Glutamatergic neuron (in vitro differentiated cells): ENCODE results near the gene DIDO1. TPM values are rescaled to one million over a fixed set of nuclear protein-coding genes. Genes with fewer than 3 reads are reported as not detected.
A peak's percentile ranks its signal among the peaks of the same experiment; 100 is the strongest.
"Not testable (repeated sequence)": the region's sequence is repeated elsewhere in the genome, so short reads cannot be mapped to it uniquely, and the experiment has no call there.

Experiments used
- DNase-seq: peaks from one replicate; pipeline ENCODE4 v3.0.0; 2022
- H3K27ac Mint-ChIP-seq: one replicate; pipeline ENCODE4 v1.8.0; 2020; ENCODE audit warnings: mild to moderate bottlenecking, mixed read lengths, inconsistent platforms; ENCODE audit not compliant: unreplicated experiment
- H3K27me3 Mint-ChIP-seq: one replicate; pipeline ENCODE4 v1.8.0; 2020; ENCODE audit warnings: mild to moderate bottlenecking, moderate library complexity, mixed read lengths, inconsistent platforms; ENCODE audit not compliant: unreplicated experiment
- H3K36me3 Mint-ChIP-seq: one replicate; pipeline ENCODE4 v1.8.0; 2020; ENCODE audit warnings: mild to moderate bottlenecking, mixed read lengths, inconsistent platforms; ENCODE audit not compliant: unreplicated experiment
- H3K4me1 Mint-ChIP-seq: one replicate; pipeline ENCODE4 v1.8.0; 2020; ENCODE audit warnings: mild to moderate bottlenecking, low read depth, mixed read lengths, inconsistent platforms; ENCODE audit not compliant: unreplicated experiment
- H3K4me3 Mint-ChIP-seq: one replicate; pipeline ENCODE4 v1.8.0; 2020; ENCODE audit warnings: mild to moderate bottlenecking, mixed read lengths, inconsistent platforms; ENCODE audit not compliant: unreplicated experiment
- H3K9me3 Mint-ChIP-seq: one replicate; pipeline ENCODE4 v1.8.0; 2020; ENCODE audit warnings: mild to moderate bottlenecking, moderate library complexity, mixed read lengths, inconsistent platforms; ENCODE audit not compliant: unreplicated experiment
- total RNA-seq: library from RNA; stranded (reverse); fragmentation: NEBNext Ultra II Directional; extraction: Animal tissue kit (Norgen Biotek cat#: 25700); gene quantifications from one replicate; pipeline ENCODE4 v1.2.1, GENCODE V29; 2021; ENCODE audit not compliant: unreplicated experiment
- TF ChIP-seq, protein P1 (sequence below): fragments of 200-600 bp; sonication (generic); IDR thresholded peaks from one replicate; pipeline ENCODE4 v1.5.0; 2021; ENCODE audit not compliant: partially characterized antibody, unreplicated experiment

The DIDO1 gene
- total RNA-seq, 1 donor from 2014 or later, result 77.8 TPM

DNA sequence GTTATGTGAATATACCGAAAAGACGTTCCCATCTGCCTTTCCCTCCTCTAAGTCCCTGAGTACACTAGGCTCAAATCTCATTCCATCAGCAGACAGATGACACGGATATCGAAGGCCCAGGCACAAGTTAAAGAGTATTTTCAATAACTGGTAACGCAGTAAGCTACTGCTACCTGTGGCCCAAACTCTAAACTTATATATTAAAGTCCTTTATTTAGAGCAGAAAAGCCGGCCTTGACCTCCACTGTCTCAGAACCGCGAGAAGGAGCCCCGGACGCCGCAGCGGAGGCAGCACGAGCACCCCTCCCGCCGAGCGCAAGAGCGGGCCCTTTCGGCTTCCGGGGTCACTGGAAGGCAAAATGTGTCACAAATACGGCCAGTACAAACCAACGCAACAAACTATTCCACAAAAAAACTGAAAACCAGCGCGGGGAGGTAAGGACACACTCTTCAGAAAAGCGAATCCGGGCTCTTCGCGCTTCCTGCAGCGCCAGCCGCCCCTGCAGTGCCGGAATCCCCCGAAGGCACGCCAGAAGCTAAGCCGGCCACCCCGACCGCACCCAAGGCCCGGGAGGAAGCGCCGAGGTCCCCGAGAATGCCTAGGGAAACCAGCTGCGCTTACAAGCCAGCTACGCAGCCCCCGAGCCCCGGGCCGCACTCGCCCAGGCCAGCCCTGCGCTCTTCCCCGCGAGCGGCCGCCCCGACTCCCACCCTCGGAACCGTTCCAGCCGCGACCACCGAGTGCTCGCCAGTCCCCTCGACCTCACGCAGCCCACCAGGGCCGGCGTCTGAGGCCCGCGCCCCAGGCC is 681 bp downstream of the DIDO1 start:
- Mint-ChIP-seq H3K4me3 (peak overlapping the region; percentile 89), H3K36me3 (no peaks in the 10 kb centered on the region), H3K27ac (peak overlapping the region; percentile 97), H3K9me3 (peaks cover 16% of the 10 kb centered on the region), H3K4me1 (peaks cover 46% of the 10 kb centered on the region), H3K27me3 (peaks cover 10% of the 10 kb centered on the region)
- TF ChIP-seq, protein P1, sequence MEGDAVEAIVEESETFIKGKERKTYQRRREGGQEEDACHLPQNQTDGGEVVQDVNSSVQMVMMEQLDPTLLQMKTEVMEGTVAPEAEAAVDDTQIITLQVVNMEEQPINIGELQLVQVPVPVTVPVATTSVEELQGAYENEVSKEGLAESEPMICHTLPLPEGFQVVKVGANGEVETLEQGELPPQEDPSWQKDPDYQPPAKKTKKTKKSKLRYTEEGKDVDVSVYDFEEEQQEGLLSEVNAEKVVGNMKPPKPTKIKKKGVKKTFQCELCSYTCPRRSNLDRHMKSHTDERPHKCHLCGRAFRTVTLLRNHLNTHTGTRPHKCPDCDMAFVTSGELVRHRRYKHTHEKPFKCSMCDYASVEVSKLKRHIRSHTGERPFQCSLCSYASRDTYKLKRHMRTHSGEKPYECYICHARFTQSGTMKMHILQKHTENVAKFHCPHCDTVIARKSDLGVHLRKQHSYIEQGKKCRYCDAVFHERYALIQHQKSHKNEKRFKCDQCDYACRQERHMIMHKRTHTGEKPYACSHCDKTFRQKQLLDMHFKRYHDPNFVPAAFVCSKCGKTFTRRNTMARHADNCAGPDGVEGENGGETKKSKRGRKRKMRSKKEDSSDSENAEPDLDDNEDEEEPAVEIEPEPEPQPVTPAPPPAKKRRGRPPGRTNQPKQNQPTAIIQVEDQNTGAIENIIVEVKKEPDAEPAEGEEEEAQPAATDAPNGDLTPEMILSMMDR, result no peak
- peak; percentile 56 for DNase-seq

DNA sequence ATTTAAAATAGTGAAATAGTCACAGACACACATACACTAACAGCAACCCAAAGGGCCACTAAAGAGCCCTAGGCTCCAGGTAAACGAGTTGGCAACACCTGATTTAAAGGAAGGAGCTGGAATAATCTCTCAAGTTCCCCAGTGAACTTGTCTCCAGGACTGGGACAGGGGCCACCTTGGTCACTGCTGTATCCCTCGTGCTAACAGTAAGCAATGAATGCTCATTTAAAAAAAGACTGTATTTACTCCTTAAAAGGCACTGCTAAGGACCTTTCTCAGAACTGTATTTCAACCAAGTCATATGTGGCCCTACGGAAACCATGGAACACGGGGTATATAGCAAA is 1.3 kb downstream of the DIDO1 start:
- no peaks in the 10 kb centered on the region for H3K36me3 Mint-ChIP-seq
- H3K27me3 Mint-ChIP-seq, result peaks cover 7% of the 10 kb centered on the region
- H3K9me3 Mint-ChIP-seq, result peaks cover 16% of the 10 kb centered on the region
- DNase-seq, result no peak
- peak overlapping the region; percentile 89 for H3K4me3 Mint-ChIP-seq
- peaks cover 46% of the 10 kb centered on the region for H3K4me1 Mint-ChIP-seq
- H3K27ac Mint-ChIP-seq, result peak overlapping the region; percentile 97
- TF ChIP-seq, protein P1, result no peak

DNA sequence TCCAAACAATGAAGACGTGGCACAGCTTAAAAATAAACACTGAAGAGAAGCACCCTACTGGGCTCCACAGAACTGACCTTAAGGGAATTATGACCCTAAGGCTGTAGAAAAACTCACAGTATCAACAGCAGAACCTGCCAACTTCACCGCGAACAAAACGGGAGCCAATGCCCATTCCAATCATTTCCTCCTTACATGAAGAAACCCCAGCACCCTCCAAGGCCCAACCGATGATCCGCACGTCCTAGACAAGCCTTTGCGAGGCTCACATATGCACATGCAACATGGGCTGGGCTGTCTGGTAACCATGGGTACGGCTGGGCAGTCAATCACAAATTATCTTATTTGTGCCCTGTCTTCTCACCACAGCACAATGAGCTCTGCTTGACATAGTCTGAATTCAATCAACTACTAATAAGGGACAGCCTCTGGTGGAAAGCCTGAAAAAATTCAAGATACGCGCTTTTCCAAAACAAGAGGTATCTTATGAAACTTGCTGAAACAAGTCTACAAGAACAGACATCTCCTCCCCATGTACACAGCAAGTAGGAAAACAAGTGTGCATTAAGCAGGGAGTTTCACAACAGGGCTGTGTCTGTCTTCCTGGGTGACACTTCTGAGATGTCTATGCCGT is 1.7 kb downstream of the DIDO1 start:
- H3K27me3 Mint-ChIP-seq, result peaks cover 7% of the 10 kb centered on the region
- H3K27ac Mint-ChIP-seq, result peak overlapping the region; percentile 97
- no peaks in the 10 kb centered on the region for H3K36me3 Mint-ChIP-seq
- H3K9me3 Mint-ChIP-seq, result peaks cover 13% of the 10 kb centered on the region
- DNase-seq, result no peak
- peak overlapping the region; percentile 89 for H3K4me3 Mint-ChIP-seq
- peaks cover 49% of the 10 kb centered on the region for H3K4me1 Mint-ChIP-seq
- TF ChIP-seq, protein P1, result no peak

DNA sequence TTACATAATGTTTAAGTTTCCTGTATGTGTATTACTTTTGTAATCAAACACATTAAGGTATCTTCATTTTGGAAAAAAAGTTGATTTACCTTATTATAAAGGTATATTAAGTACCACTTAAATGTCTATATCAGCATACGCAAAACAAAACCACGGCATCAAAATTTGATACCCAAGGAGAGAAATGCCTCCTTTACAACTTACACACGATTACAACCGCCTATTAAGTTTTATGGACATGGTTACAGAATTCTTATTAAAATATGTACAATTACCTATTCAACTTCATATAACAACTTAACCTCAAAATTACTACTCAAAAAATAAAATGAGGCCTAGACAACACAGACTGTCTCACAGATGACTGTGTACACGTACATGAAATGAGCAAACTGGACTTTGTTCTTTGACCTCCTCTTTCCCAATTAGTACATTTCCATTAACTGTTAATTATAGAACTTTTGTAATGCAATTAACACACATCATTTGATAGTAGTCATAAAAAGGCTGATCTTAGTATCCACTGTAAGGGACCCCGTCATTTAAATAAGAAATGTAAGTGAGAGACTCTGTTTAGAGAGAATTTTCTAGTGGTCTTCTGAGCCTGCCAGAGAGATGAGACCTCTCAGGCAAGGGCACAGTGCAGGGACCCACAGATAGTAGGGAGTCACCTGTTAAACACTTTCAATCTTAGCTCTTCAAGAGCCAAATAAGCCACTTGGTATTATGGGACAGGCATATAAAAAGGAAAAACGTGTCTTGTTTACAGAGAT is 2.5 kb downstream of the DIDO1 start:
- H3K9me3 Mint-ChIP-seq, result peaks cover 13% of the 10 kb centered on the region
- peak overlapping the region; percentile 97 for H3K27ac Mint-ChIP-seq

DNA sequence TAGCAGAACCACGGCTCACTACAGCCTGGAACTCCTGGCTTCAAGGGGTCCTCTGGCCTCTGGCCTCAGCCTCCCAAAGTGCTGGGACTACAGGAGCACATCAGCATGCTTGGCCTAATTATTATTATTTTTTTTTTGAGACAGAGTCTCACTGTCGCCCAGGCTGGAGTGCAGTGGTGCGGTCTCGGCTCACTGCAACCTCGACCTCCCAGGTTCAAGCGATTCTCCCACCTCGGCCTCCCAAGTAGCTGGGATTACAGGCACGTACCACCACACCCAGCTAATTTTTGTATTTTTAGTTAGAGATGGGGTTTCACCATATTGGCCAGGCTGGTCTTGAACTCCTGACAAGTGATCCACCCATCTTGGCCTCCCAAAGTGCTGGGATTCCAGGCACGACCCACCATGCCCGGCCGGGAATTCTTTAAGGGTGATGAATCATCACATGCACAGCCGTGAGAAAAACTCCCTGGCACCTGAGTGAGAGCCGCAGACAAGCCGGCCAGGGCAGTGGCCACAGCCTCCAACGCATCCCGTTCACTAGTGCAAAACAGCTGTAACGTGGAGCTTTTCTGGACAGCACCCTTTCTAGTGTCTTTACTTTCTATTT is 3.1 kb downstream of the DIDO1 start:
- H3K27ac Mint-ChIP-seq, H3K36me3 Mint-ChIP-seq, H3K4me3 Mint-ChIP-seq, DNase-seq, H3K27me3 Mint-ChIP-seq: not testable (repeated sequence)
- Mint-ChIP-seq H3K4me1 (peaks cover 58% of the 10 kb centered on the region), H3K9me3 (peaks cover 11% of the 10 kb centered on the region)

More for the DNA sequence above, 2.5 kb downstream of the DIDO1 start:
- H3K4me3 Mint-ChIP-seq, result peak overlapping the region; percentile 89
- DNase-seq, result no peak
- H3K36me3 Mint-ChIP-seq, result no peaks in the 10 kb centered on the region
- peaks cover 7% of the 10 kb centered on the region for H3K27me3 Mint-ChIP-seq
- TF ChIP-seq, protein P1, result no peak
- H3K4me1 Mint-ChIP-seq, result peaks cover 55% of the 10 kb centered on the region
